Ishikawa (cell line): ENCODE measurements around the gene TOMM22.

ENCODE experiments used
- EP300 ChIP-seq: IDR thresholded peaks from 2 replicates; pipeline ENCODE4 v1.6.1; 2012; ENCODE audit warnings: borderline replicate concordance
- TAF1 ChIP-seq: IDR thresholded peaks from 2 replicates; pipeline ENCODE4 v1.6.1; 2012; ENCODE audit warnings: low read depth, mild to moderate bottlenecking
- YY1 ChIP-seq: IDR thresholded peaks from 2 replicates; pipeline ENCODE4 v1.6.1; 2012; ENCODE audit warnings: low read depth

DNA sequence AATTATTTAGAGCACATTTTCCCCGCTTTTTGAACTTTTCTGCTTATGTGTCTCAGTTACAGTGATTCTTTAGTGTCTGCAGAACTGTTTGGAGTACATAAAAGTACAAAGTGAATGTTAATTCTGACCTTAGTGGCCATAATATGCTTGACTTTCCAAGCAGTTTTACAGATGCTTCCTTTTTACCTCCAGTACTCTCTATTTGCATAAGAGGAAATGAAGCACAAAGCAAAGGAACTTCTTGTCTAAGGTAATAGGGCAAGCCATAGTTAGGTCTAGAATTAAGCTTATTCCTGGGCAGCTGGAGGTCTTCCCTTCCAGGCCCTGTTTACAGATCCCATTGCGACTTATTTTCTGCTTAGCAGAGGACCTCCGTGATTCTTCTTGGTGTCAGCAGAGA, 27.5 kb downstream of the TOMM22 start:
- TF ChIP-seq EP300 (no peak), YY1 (no peak), TAF1 (no peak)
